Activated T-cell treated with anti-CD3 and anti-CD28 coated beads, Interleukin-2, amount 50 U/mL, for 1 hour (primary cell): ENCODE data around the gene DPYSL5.
"Not testable (repeated sequence)": the region's sequence is repeated elsewhere in the genome, so short reads cannot be mapped to it uniquely, and the experiment has no call there.

ENCODE experiments used
- DNase-seq: peaks from one replicate; pipeline ENCODE4 v3.0.0-alpha.2; 2020

Gene DPYSL5

DNA sequence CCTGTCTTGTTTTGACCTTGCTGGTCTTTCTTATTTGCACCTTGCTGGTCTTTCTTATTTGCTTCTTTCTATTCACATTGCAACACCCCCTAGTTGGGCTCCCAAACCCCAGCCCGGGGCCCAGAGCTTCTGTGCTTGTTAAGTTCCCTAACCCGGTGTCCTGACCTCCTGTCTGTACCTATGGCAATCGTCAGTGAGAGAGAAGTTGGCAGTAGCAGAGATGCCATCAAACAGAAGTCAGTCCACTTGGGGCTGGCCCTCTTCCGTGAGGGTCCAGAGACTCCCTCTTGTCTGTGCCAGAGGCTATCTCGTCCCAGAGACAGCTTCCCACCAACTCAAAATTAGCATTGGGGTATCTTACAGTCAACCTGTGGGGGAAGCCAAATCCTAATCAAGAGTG is 55.7 kb downstream of the DPYSL5 start:
- DNase-seq: no peak

DNA sequence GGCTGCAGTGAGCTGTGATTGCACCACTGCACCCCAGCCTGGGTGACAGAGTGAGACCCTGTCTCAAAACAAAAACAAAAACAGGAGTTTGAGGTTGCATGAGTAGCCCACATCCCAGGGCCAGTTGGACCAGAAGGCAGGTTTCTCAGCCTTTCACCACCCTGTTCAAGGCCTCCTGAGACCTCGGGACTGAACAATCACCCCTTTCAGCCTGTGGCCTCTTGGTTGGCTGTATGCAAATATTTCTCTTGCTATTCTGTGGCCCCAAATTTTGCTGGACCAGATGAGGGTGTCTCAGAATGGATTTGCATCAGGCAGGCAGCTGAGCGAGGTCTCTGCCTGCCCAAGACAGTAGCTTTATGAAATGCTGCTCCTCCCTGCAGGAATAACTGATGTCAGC is 56.9 kb downstream of the DPYSL5 start:
- no peak for DNase-seq

DNA sequence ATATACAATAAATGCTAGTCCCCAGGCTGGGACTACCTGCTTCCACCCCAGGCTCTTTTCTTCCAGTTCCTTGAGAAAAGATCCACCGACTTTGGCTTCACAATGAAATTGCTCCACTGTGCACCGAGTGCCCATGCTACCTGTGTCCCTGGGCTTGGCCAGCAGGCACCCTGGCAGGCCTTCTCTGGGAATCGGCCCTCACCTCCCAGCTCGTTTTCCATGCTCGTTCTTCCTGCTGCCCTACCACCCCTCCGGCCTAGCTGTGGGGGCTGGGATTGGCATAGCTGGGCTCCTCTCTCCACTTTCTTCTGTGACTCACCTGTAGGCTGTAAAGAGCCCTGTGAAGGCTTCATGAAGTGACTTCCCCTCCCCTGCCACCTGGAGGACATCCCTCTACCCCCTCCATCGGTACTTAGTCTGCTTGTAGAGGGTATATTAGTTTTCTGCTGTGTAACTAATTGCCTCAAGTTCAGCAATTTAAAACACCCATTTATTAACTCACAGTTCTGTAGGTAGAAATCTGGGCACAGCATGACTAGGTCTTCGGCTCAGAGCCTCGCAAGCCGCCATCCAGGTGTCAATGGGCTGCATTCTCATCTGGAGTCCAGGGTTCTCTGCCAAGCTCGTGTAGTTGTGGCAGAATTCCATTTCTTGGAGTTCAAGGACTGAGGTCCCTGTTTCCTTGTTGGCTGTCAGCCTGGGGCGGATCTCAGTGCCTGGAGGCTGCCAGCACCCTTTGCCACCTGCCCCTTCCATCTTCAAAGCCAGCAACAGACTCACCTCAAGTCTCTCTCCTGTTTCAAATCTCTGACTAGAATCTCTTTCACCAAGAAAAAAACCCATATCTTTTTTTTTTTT is 57.6 kb downstream of the DPYSL5 start:
- no peak for DNase-seq

- DNase-seq: no peak
These were observed 59.5 kb downstream of the DPYSL5 start for GRCh38 chr2:26907416-26907815.

GRCh38 chr2:26910176-26910575 is 62.2 kb downstream of the DPYSL5 start:
- no peak for DNase-seq

GRCh38 chr2:26911911-26912861 is 64.3 kb downstream of the DPYSL5 start:
- DNase-seq: no peak

DNA sequence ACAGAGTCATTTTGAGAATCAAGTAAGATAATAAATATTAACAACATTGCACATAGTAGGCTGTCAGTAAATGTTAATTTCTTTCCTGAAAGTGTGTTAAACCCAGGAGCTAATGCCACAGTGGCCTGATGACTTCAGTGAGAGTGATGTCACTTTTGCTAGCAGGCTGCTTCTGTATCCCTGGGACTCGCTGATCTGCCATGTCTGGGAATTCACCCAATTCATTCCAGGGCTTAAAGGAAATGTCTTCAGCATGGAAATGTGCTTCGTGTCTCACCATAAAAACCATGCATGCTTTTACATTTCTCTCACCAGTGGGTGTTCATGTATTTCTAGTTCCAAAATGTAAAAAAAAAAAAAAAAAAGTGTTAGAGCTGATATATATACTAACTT is 65.7 kb downstream of the DPYSL5 start:
- no peak for DNase-seq

DNA sequence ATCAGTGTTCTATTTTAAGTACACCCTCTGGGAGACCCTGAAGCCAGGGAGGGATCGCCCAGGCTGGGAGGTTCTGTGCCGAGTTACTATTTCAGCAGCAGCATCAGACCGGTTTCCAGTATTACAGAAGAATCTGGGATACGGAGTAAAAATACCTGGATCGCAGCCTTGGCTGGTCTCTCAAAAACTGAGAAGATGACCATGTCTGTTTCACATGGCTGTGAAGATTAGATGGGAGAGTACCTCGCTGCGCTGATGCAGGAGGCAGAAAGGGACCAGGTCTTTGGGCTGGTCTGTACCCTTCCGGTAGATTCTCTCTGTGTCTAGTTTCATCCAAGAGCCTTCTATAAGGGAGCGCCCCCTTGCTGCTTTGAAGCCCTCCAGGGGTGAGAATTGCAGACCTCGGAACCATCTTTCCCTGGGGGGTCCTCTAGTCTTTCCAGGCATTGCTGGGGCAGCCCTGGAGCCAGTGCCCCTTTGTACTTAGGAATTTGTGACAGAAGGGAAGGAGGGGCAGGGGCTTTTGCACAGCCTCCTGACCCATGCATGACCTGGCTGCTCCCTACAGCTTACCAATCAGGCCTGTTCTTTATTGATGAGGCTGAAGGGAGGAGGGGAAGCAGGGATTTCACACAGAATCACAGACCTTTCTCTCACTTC is 66.2 kb downstream of the DPYSL5 start:
- no peak for DNase-seq

DNA sequence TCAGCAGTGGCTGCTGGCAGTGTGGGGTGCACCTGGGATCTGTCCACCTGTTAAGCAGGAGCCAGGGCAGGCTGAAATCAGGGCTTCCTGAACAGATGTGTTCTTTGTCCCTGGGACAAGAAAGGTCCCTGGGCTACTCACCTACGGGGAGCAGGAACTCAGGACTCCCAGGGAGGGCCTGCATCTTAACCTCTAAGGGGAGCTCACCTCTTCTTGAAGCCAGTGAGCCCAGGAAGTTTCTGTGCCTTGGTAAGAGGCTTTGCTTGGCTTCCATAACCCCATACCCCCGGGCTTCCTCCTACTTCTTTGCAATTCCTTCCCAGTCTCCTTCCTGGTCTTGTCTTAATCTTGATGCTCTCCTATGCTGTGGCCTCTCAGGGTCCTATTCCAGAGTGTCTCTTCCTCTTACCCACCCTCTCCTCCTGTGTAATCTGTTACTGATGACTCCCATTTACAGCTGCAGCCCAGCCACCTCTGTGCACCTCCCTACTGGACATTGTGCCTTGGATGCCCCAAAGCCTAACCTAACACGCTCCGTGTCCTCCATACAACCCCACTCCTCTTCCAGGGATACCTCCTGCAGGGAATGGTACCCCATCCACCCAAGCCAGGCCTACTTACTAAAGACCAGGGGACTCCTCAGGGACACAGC is 66.9 kb downstream of the DPYSL5 start:
- DNase-seq: no peak

- DNase-seq: no peak
These were observed 67.4 kb downstream of the DPYSL5 start for GRCh38 chr2:26915316-26915715.

DNA sequence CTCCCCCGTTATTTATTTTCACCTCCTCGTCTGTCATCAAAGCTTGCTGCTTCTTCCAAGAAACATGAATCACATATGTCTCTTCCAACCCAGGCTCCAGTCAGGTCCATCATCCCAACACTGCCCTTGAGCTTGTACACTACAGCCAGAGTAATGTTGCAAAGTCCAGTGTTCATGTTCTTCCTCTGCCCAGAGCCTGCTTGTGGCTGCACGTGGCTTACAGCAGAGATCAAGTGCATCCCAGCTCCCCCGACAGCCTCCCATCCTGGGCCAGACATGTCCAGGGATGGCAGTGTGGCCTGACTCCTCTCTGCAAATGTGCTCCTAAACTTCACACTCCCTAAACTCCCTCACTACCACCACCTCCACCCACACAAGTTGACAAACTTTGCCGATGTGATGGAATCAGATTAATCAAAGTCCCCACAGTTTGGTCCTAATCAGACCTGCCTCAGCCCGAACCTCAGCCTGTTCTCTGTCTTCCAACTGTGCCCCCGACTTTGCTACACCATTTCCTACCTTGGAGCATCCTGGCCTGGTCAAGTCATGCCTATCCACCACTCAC is 68.3 kb downstream of the DPYSL5 start:
- DNase-seq: no peak

- no peak for DNase-seq
These were observed 69.4 kb downstream of the DPYSL5 start for GRCh38 chr2:26917135-26917836.

- DNase-seq: no peak
These were observed 73.4 kb downstream of the DPYSL5 start for GRCh38 chr2:26921323-26921722.

GRCh38 chr2:26922405-26923188 is 74.7 kb downstream of the DPYSL5 start:
- peak; percentile 37 for DNase-seq

DNA sequence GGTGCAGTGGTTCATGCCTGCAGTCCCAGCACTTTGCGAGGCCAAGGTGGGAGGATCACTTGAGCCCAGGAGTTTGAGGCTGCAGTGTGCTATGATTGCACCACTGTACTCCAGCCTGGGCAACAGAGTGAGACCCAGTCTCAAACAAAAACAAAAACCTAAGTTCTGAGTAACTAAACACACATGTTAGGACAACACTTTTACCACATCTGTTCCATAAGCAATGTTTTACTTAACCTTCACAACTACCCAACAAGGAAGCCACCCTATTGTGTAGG is 75.2 kb downstream of the DPYSL5 start:
- not testable (repeated sequence) for DNase-seq

GRCh38 chr2:26924731-26925099 is 76.8 kb downstream of the DPYSL5 start:
- DNase-seq: no peak

DNA sequence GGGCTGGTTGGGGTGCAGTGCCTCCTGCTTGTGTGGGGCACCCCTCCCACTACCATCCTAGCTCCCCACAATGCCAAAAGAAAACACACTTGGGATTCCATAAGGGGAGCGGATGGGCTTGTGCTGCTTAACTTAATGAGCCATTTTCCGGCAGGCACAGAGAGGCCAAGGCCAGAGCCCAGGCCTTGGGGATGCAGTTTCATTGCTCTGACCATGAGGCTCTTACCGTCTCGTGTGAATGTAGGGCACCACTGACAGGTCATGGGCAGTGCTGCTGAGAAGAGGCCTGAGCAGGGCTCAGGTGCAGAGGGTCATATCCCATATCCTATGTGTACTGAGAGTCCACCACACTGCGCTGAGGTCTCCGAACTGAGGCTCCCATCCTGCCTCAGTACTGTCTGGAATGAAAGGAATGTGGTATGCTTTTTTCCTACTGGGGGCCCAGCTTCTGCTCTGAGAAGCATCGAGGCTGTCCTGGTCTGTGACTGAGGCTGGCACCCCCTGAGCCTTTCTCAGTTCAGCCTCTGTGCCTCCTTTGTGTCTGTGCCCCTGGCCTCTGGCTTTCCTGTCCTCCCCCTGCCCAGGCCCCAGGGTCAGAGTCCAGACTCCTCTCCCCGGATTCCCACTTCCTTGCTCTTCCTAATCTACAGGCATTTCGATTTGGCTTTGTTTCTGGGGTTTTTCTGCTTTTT is 77.3 kb downstream of the DPYSL5 start:
- DNase-seq: no peak

- no peak for DNase-seq
These were observed 79.3 kb downstream of the DPYSL5 start for GRCh38 chr2:26927221-26927620.

DNA sequence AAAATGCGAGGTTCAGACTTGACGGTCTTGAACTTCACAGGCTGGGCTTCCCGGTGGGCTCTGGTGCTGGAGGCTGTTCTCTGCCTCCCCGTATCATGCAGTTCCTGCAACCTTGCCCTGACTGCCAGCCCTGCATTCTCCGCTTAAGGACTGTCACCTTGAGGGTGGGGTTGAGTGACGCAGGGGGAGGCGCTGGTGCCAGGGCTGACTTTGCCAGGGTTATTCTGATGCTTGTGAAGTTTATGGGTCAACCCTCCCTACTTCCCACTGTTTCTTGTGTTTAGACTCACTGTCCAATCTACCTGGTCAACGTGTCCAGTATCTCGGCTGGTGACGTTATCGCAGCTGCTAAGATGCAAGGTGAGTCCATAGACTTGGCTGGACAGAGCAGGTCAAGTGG is 85.0 kb downstream of the DPYSL5 start:
- no peak for DNase-seq
